GM19035 (cell line): ENCODE data around the gene ST6GALNAC1.
A peak's percentile ranks its signal among the peaks of the same experiment; 100 is the strongest.

Source experiments
- ATAC-seq: cut with Tn5 transposase; IDR thresholded peaks from one replicate; pipeline ENCODE4 v1.9.1; 2021; ENCODE audit not compliant: unreplicated experiment

The ST6GALNAC1 gene

DNA sequence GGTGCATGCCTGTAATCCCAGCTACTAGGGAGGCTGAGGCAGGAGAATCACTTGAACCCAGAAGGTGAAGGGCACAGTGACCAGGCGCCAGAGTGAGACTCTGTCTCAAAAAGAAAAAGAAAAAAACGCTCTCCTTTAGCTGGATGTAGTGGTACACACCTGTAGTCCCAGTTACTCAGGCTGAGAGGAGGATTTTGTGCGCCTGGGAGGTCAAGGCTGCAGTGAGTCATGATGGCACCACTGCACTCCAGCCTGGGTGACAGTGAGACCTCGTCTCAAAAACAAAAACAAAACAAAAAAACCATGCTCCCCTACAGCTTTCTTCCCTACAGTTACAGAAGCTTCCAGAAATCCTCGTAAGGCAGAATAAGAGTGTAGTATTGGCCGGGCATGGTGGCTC lies 33.1 kb upstream of the ST6GALNAC1 start:
- no peak for ATAC-seq

DNA sequence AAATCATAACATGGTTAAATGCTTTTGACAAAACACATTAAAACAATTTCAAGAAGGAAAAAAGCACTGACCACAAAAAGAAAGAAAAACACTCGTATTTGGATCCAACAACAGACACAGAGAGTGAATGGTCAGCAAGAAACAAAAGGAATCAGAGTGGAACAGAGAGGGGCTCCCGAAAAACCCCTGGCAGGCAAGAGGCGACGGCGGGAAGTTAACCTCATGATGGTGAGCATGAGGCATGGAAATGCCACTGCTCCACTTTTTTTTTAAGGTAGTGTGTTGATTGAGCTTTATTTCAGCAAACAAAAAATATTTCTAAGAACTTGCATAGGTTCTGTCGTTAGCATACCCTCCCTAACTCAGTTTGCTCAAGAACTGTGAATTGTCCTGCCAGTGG lies 32.1 kb upstream of the ST6GALNAC1 start:
- no peak for ATAC-seq

- ATAC-seq = no peak
Observed at GRCh38 chr17:76674600-76674999, 31.0 kb upstream of the ST6GALNAC1 start.

- no peak for ATAC-seq
Observed at GRCh38 chr17:76673729-76674128, 30.2 kb upstream of the ST6GALNAC1 start.

GRCh38 chr17:76672892-76673291 lies 29.3 kb upstream of the ST6GALNAC1 start:
- ATAC-seq = no peak

- ATAC-seq = no peak
Observed at GRCh38 chr17:76672270-76672851, 28.8 kb upstream of the ST6GALNAC1 start.

DNA sequence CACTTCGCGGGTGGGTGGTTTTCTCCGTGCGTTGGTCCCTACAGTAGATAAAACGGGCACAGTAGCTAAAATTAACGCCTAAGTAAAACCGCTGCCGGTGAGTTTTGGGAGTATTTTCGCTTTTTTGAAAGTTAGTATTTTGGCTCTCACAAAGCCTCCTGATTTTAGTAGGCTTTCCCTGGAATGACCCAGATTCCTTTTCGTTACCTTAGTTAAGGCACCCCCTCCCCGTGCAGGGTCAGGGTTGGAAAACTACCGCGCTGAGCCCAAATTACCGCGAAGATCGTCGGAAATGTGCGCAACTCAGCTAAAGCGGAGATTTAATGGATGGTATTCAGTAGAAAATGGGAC lies 28.3 kb upstream of the ST6GALNAC1 start:
- ATAC-seq = no peak

DNA sequence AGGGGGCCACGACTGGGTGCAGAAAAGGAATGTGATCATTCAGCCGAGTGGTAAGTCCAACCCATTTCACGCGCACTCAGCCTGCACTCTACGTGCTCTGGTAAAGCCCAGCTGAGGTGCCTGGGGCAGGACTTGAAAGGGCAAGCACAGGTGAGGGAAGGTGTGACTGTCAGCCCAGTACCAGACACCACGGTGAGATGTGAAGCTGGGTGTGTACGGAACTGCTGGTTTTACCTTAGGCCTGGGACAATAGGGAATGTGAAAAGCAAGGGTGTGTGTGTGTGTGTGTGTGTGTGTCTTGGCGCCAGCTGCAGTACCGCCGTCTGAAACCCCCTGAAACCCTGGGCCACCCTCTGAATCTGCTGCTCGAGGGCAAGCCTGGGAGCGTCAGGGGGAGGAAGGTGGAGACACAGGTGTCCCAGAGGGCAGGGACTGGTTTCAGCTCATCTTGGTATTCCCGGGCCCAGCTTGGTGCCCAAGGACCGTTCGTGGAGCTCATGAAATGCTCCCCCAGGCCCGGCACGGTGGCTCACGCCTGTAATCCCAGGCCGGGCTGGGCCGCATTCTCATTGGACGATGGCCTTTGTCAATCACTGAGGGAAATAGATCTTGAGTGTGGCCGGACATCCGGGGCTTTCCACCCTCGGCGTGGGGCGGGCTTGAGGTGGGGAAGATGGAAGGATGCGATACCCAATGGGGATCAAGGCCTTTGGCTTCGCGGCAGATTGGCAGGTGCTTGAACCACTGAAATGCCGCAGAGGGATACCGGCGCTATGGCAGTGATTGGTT lies 27.8 kb upstream of the ST6GALNAC1 start:
- peak; percentile 98 for ATAC-seq

DNA sequence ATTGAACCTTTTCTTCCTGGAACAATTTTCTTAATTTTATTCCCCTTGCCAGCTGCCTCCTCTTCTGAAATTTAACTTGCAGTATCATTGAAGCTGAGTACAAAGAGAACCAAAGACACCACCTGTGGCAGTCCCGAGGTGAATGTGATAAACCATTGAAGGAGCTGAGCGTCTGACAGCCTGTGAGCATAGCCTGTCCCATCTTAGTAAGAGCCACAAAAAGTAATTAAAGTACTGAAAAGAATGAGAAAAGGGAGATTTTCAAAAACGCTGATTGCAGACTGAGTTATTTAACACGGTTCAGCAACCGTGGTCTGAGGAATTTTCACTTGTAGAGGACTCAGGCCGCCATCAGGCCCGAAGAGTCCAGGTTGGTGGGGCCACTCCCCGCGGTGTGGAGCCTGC lies 27.2 kb upstream of the ST6GALNAC1 start:
- ATAC-seq = no peak

DNA sequence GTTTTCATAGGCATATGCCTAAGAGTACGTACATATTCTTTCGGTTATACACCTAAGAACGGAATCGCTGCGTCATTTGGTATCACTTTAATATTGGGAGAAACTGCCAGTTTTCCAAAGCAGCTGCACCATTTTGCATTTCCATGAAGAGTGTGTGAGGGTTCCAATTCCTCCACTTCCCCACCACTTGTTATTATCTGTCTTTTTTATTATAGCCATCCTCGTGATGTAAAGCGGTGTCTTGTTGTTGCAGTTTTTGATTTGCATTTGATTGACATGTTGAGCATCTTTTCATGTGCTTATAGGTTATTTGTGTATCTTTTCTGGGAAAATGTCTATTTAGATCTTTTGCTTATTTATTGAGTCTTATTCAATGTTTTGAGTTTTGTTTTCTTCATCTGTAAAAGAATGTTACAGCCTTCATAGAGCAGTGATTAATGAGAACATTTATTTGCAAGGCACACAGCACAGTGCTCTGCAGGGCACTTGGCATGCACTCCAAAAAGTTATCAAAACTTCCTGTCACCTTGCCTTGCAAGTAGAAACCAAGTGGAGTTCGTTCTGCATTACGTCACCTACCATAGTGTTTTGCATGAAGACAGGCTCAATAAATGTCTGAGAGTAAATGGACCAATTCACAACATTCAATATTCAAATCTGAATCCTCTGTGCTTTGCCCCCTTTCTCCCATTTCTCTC lies 26.6 kb upstream of the ST6GALNAC1 start:
- ATAC-seq = no peak

GRCh38 chr17:76667786-76668453 lies 24.4 kb upstream of the ST6GALNAC1 start:
- ATAC-seq = no peak

DNA sequence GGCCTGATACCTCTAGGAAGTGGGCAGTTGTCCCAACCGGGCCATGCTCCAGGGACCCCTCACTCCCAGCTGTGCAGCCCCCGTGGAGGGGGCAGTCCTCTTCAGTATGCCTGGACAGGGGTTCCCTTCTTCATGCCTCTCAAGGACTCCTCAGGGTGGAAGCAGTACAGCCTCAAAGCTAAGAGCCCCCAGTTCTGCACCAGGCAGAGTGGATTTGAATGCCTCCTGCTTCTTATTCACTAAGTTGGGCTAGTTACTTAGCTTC lies 23.9 kb upstream of the ST6GALNAC1 start:
- no peak for ATAC-seq

- ATAC-seq = no peak
Observed at GRCh38 chr17:76660656-76661042, 17.1 kb upstream of the ST6GALNAC1 start.

DNA sequence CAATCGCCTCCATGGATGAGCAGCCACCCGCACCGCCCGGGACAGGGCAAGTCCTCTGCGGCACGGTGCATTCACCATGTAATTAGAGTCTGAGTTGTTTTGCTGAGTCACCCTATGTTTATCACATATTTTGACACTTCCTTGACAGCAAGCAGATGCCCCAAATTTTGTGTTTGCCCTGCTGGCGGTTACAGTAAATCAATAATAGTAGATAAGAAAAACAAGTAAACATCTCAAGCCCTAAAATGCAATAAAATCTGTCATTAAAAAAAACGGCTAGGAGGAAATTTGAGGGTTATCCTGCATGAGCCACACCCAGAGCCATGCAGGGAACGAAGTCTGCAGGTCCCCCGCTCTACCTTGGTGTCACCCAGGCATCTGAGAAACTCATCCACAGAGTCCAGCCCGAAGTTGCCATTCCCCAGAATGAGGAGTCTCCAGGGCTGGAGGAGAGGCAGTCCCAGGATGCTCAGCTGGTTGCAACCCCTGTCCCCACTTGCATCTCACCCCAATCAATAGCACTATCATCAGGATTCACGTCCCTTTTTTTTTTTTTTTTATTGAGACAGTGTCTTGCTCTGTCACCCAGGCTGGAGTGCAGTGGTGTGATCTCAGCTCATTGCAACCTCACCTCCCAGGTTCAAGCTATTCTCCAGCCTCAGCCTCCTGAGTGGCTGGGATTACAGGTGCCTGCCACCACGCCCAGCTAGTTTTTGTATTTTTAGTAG lies 16.5 kb upstream of the ST6GALNAC1 start:
- no peak for ATAC-seq

- ATAC-seq = no peak
Observed at GRCh38 chr17:76658242-76658662, 14.7 kb upstream of the ST6GALNAC1 start.

GRCh38 chr17:76657505-76658241 lies 14.1 kb upstream of the ST6GALNAC1 start:
- ATAC-seq = no peak

GRCh38 chr17:76654408-76654807 lies 10.9 kb upstream of the ST6GALNAC1 start:
- no peak for ATAC-seq

DNA sequence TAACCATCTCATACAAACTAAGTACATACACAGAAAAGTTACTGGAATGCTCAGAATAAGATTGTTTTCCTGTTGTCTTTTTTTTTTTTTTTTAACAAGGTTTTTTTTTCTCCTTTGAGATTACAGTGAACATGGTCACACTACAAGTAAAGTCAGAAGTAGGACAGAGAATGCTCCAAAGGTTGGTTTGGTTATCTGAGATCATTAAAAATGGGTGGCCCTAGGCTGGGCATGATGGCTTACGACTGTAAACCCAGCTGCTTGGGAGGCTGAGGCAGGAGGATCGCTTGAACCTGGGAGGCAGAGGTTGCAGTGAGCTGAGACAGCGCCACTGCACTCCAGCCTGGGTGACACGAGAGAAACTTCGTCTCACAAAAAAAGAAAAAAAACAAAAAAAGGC lies 6.9 kb upstream of the ST6GALNAC1 start:
- no peak for ATAC-seq

DNA sequence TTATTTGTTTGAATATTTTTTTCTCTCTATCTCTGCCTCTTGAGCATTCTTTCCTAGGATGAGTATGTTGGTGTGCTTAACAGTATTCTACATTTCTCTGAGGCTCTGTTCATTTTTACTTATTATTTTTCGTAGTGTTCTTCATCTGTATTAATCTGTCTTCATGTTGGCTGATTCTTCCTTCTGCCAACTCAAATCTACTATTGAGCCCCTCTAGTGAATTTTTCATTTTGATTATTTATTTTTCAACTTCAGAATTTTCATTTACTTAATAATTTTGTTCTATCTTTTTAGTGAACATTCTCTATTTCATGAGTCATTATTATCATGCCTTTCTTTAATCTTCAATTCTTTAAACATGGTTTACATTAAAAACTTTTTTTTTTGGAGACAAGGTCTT lies 3.2 kb upstream of the ST6GALNAC1 start:
- no peak for ATAC-seq

- ATAC-seq = no peak
Observed at GRCh38 chr17:76645481-76645880, 1.9 kb upstream of the ST6GALNAC1 start.

- ATAC-seq = no peak
Observed at GRCh38 chr17:76644995-76645394, 1.4 kb upstream of the ST6GALNAC1 start.
